Astrocyte (in vitro differentiated cells and primary cell): ENCODE measurements around the gene PCCA. TPM values are rescaled to one million over a fixed set of nuclear protein-coding genes. Genes with fewer than 3 reads are reported as not detected.

Experiments used
- DNase-seq: peaks from one replicate; pipeline ENCODE4 v3.0.0-alpha.2; 2010; ENCODE audit warnings: low read depth
- FAIRE-seq: peaks from 2 replicates; lab custom pipeline; 2011; peaks lifted over from hg19 to GRCh38; lab: Jason Lieb, UNC
- H2AFZ ChIP-seq: 2 replicates; pipeline ENCODE4 v1.6.0; 2012; ENCODE audit warnings: low read depth, low read length, inconsistent platforms
- H3K27ac ChIP-seq: 2 replicates; pipeline ENCODE4 v1.5.1; 2011; ENCODE audit warnings: low read depth, low read length, inconsistent platforms
- H3K27me3 ChIP-seq: 2 replicates; pipeline ENCODE4 v1.6.0; 2011; ENCODE audit warnings: low read length, inconsistent platforms; ENCODE audit not compliant: insufficient read depth
- H3K36me3 ChIP-seq: 2 replicates; pipeline ENCODE4 v1.5.1; 2011; ENCODE audit warnings: low read length, inconsistent platforms; ENCODE audit not compliant: insufficient read depth
- H3K4me1 ChIP-seq: 2 replicates; pipeline ENCODE4 v1.5.1; 2011; ENCODE audit warnings: low read length, inconsistent platforms; ENCODE audit not compliant: insufficient read depth
- H3K4me2 ChIP-seq: 2 replicates; pipeline ENCODE4 v1.6.0; 2012; ENCODE audit warnings: low read length, inconsistent platforms
- H3K4me3 ChIP-seq: 2 replicates; pipeline ENCODE4 v1.5.1; 2011; ENCODE audit warnings: low read depth, mild to moderate bottlenecking, low read length, inconsistent platforms; ENCODE audit not compliant: insufficient read depth
- H3K79me2 ChIP-seq: 2 replicates; pipeline ENCODE4 v1.6.0; 2012; ENCODE audit warnings: mild to moderate bottlenecking, low read length, inconsistent platforms; ENCODE audit not compliant: insufficient read depth
- H3K9ac ChIP-seq: 2 replicates; pipeline ENCODE4 v1.6.0; 2012; ENCODE audit warnings: mild to moderate bottlenecking, low read length, inconsistent platforms
- H3K9me3 ChIP-seq: 2 replicates; pipeline ENCODE4 v1.5.1; 2012; ENCODE audit warnings: low read depth, mild to moderate bottlenecking, low read length, inconsistent platforms; ENCODE audit not compliant: insufficient read depth
- H4K20me1 ChIP-seq: 2 replicates; pipeline ENCODE4 v1.6.0; 2012; ENCODE audit warnings: low read length, inconsistent platforms; ENCODE audit not compliant: insufficient read depth
- H3K27ac Mint-ChIP-seq: one replicate; pipeline ENCODE4 v1.8.0; 2021; ENCODE audit warnings: mild to moderate bottlenecking, mixed read lengths; ENCODE audit not compliant: unreplicated experiment
- H3K27me3 Mint-ChIP-seq: one replicate; pipeline ENCODE4 v1.8.0; 2021; ENCODE audit warnings: low read depth, mixed read lengths; ENCODE audit not compliant: unreplicated experiment
- H3K36me3 Mint-ChIP-seq: one replicate; pipeline ENCODE4 v1.8.0; 2021; ENCODE audit warnings: low read depth, mixed read lengths; ENCODE audit not compliant: unreplicated experiment
- H3K4me1 Mint-ChIP-seq: one replicate; pipeline ENCODE4 v1.8.0; 2021; ENCODE audit warnings: low read depth, mixed read lengths; ENCODE audit not compliant: unreplicated experiment
- H3K4me3 Mint-ChIP-seq: one replicate; pipeline ENCODE4 v1.8.0; 2021; ENCODE audit warnings: mild to moderate bottlenecking, moderate library complexity, mixed read lengths; ENCODE audit not compliant: unreplicated experiment
- H3K9me3 Mint-ChIP-seq: one replicate; pipeline ENCODE4 v1.8.0; 2021; ENCODE audit warnings: mild to moderate bottlenecking, mixed read lengths; ENCODE audit not compliant: unreplicated experiment
- EZH2 ChIP-seq: IDR thresholded peaks from 2 replicates; pipeline ENCODE4 v1.6.1; 2012; ENCODE audit warnings: mild to moderate bottlenecking, low read length, inconsistent platforms; ENCODE audit not compliant: insufficient read depth
- total RNA-seq: library from RNA; stranded (reverse); gene quantifications from 2 replicates; pipeline ENCODE4 v1.2.1, GENCODE V29; 2021
- TF ChIP-seq, protein P1 (sequence below): IDR thresholded peaks from 2 replicates; pipeline ENCODE4 v1.5.1; 2011; ENCODE audit warnings: low read depth, mild to moderate bottlenecking, inconsistent platforms, low read length, moderate library complexity; ENCODE audit not compliant: insufficient read depth

The PCCA gene
- total RNA-seq, 1 donor from 2014 or later: 13.9 TPM

GRCh38 chr13:100230769-100231149 is 141.9 kb downstream of the PCCA start:
- no peak overlapping the region for H3K27ac ChIP-seq
- Mint-ChIP-seq H3K27ac (no peak overlapping the region), H3K4me1 (peaks cover 7% of the 10 kb centered on the region)

GRCh38 chr13:100231176-100231575 is 142.3 kb downstream of the PCCA start:
- H3K79me2 ChIP-seq: peaks cover 4% of the 10 kb centered on the region
- no peaks in the 10 kb centered on the region for H3K27me3 ChIP-seq
- H3K36me3 Mint-ChIP-seq: no peaks in the 10 kb centered on the region
- no peak overlapping the region for H3K27ac Mint-ChIP-seq
- no peak overlapping the region for H3K4me3 ChIP-seq
- peaks cover 7% of the 10 kb centered on the region for H3K4me1 Mint-ChIP-seq
- no peak overlapping the region for H3K4me3 Mint-ChIP-seq
- H3K4me2 ChIP-seq: no peak overlapping the region
- no peaks in the 10 kb centered on the region for H3K9me3 ChIP-seq
- no peaks in the 10 kb centered on the region for H4K20me1 ChIP-seq
- H3K9me3 Mint-ChIP-seq: no peaks in the 10 kb centered on the region
- no peak overlapping the region for H3K27ac ChIP-seq
- H3K9ac ChIP-seq: no peak overlapping the region
- H3K27me3 Mint-ChIP-seq: no peaks in the 10 kb centered on the region
- no peaks in the 10 kb centered on the region for H3K36me3 ChIP-seq
- DNase-seq: no peak
- FAIRE-seq: no peak
- no peak for TF ChIP-seq EZH2
- TF ChIP-seq, protein P1, sequence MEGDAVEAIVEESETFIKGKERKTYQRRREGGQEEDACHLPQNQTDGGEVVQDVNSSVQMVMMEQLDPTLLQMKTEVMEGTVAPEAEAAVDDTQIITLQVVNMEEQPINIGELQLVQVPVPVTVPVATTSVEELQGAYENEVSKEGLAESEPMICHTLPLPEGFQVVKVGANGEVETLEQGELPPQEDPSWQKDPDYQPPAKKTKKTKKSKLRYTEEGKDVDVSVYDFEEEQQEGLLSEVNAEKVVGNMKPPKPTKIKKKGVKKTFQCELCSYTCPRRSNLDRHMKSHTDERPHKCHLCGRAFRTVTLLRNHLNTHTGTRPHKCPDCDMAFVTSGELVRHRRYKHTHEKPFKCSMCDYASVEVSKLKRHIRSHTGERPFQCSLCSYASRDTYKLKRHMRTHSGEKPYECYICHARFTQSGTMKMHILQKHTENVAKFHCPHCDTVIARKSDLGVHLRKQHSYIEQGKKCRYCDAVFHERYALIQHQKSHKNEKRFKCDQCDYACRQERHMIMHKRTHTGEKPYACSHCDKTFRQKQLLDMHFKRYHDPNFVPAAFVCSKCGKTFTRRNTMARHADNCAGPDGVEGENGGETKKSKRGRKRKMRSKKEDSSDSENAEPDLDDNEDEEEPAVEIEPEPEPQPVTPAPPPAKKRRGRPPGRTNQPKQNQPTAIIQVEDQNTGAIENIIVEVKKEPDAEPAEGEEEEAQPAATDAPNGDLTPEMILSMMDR: no peak
- H2AFZ ChIP-seq: no peak overlapping the region
- peaks cover 8% of the 10 kb centered on the region for H3K4me1 ChIP-seq

More at GRCh38 chr13:100230769-100231149, 141.9 kb downstream of the PCCA start:
- Histone ChIP-seq H3K4me2 (no peak overlapping the region), H3K4me1 (peaks cover 8% of the 10 kb centered on the region), H3K9me3 (no peaks in the 10 kb centered on the region), H3K79me2 (peaks cover 4% of the 10 kb centered on the region), H4K20me1 (no peaks in the 10 kb centered on the region), H3K4me3 (no peak overlapping the region), H3K9ac (no peak overlapping the region), H2AFZ (no peak overlapping the region), H3K36me3 (no peaks in the 10 kb centered on the region), H3K27me3 (no peaks in the 10 kb centered on the region)
- Mint-ChIP-seq H3K4me3 (no peak overlapping the region), H3K36me3 (no peaks in the 10 kb centered on the region), H3K9me3 (no peaks in the 10 kb centered on the region), H3K27me3 (no peaks in the 10 kb centered on the region)
- TF ChIP-seq EZH2: no peak
- no peak for DNase-seq
- FAIRE-seq: no peak

GRCh38 chr13:100234006-100234405 is 145.1 kb downstream of the PCCA start:
- FAIRE-seq: peak; percentile 49
- no peak for DNase-seq
- Mint-ChIP-seq H3K27ac (no peak overlapping the region), H3K4me3 (no peak overlapping the region), H3K9me3 (no peaks in the 10 kb centered on the region), H3K36me3 (no peaks in the 10 kb centered on the region), H3K4me1 (peaks cover 7% of the 10 kb centered on the region), H3K27me3 (no peaks in the 10 kb centered on the region)
- H3K4me3 ChIP-seq: no peak overlapping the region
- H3K36me3 ChIP-seq: no peaks in the 10 kb centered on the region
- no peaks in the 10 kb centered on the region for H4K20me1 ChIP-seq
- H3K27ac ChIP-seq: no peak overlapping the region
- H3K9me3 ChIP-seq: no peaks in the 10 kb centered on the region
- H3K4me1 ChIP-seq: peaks cover 8% of the 10 kb centered on the region
- TF ChIP-seq, protein P1: no peak
- TF ChIP-seq EZH2: no peak
- no peaks in the 10 kb centered on the region for H3K27me3 ChIP-seq
- peaks cover 4% of the 10 kb centered on the region for H3K79me2 ChIP-seq
- no peak overlapping the region for H3K9ac ChIP-seq
- H3K4me2 ChIP-seq: peak overlapping the region; percentile 60
- H2AFZ ChIP-seq: no peak overlapping the region
